H1 (cell line): ENCODE data around the gene MYO9B. TPM values are rescaled to one million over a fixed set of nuclear protein-coding genes. Genes with fewer than 3 reads are reported as not detected.

Source experiments
- ATF3 ChIP-seq: IDR thresholded peaks from 2 replicates; pipeline ENCODE4 v1.6.1; 2011; ENCODE audit warnings: low read depth, mild to moderate bottlenecking, low read length; ENCODE audit not compliant: insufficient read depth
- NANOG ChIP-seq: IDR thresholded peaks from 2 replicates; pipeline ENCODE4 v1.6.1; 2011; ENCODE audit warnings: low read length, low read depth, mild to moderate bottlenecking, inconsistent platforms; ENCODE audit not compliant: insufficient read depth, poor library complexity, severe bottlenecking
- PHF8 ChIP-seq: fragments of 200-600 bp; sonication (generic); conservative IDR thresholded peaks from 2 replicates; pipeline ENCODE4 v1.7.1; 2012; ENCODE audit warnings: low read depth, mild to moderate bottlenecking, inconsistent platforms, low read length, moderate library complexity
- SP4 ChIP-seq: IDR thresholded peaks from 2 replicates; pipeline ENCODE4 v1.6.1; 2012; ENCODE audit warnings: low read length, inconsistent platforms
- polyA plus RNA-seq, 7 experiments: library from polyadenylated mRNA; depleted of rRNA in 3 of 7; stranded (reverse) in 5 of 7; unstranded in 2 of 7; fragments of >200 nt in 5 of 7; fragments of 200-250 nt in 2 of 7; gene quantifications; 1 replicate in 5 of 7; 2 replicates in 1 of 7; 4 replicates in 1 of 7; pipeline versions ENCODE4 v1.2.1 to v1.2.3, GENCODE V29; 2011 to 2013; ENCODE audit warnings: missing spikeins in 2 of 7, mixed read lengths in 2 of 7
- total RNA-seq: library from RNA; stranded (reverse); fragmentation: NEBNext Ultra II Directional; extraction: Animal tissue kit (Norgen Biotek cat#: 25700); gene quantifications from 2 replicates; pipeline ENCODE4 v1.2.1, GENCODE V29; 2021

Gene MYO9B
- total and polyA plus RNA-seq, 2 of the 8 experiments (the other 6 are each of a cell fraction or from before 2014, with no cell fraction given), result 27.6 to 77.1 TPM

DNA sequence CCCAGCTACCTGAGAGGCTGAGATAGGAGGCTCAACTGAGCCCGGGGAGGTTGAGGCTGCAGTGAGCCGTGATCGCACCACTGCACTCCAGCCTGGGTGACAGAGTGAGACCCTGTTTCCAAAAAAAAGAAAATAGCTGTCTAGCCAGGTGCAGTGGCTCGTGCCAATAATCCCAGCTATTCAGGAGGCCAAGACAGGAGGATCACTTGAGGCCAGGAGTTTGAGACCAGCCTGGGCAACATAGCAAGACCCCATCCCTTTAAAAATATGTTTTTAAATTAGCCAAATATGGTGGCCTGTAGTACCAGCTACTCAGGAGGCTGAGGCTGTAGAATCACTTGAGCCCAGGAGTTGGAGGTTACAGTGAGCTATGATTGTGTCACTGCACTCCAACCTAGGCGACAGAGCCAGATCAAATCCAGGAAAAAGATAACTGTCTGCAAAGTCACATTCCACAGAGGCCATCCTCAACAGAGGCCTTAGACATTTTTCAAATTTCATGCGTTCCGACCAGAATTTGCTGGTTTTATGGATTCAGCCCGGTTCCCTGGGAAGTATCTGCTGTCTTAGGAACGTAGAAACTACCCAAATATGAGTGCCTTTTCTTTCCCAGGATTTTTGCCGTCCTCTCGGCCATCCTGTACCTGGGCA is 80.8 kb downstream of the MYO9B start (continued):
- no peak for TF ChIP-seq SP4
- no peak for TF ChIP-seq NANOG
- TF ChIP-seq PHF8, result no peak
- no peak for TF ChIP-seq ATF3
